Measurements from ENCODE around the gene ITPRIP. TPM values are rescaled to one million over a fixed set of nuclear protein-coding genes. Genes with fewer than 3 reads are reported as not detected.

ITPRIP gene
- total and polyA plus RNA-seq, 4 donors = 21.7 to 44.7 (median 29.9) TPM

- TF ChIP-seq, protein P1, sequence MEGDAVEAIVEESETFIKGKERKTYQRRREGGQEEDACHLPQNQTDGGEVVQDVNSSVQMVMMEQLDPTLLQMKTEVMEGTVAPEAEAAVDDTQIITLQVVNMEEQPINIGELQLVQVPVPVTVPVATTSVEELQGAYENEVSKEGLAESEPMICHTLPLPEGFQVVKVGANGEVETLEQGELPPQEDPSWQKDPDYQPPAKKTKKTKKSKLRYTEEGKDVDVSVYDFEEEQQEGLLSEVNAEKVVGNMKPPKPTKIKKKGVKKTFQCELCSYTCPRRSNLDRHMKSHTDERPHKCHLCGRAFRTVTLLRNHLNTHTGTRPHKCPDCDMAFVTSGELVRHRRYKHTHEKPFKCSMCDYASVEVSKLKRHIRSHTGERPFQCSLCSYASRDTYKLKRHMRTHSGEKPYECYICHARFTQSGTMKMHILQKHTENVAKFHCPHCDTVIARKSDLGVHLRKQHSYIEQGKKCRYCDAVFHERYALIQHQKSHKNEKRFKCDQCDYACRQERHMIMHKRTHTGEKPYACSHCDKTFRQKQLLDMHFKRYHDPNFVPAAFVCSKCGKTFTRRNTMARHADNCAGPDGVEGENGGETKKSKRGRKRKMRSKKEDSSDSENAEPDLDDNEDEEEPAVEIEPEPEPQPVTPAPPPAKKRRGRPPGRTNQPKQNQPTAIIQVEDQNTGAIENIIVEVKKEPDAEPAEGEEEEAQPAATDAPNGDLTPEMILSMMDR (IDR thresholded peaks at IDR 0.05; ENCODE audit: control extremely low read depth, extremely low read depth) = no peak
- Histone ChIP-seq H3K27me3 (ENCODE audit: control insufficient read depth in 3 of 3, insufficient read depth in 3 of 3, low read length in 2 of 3) (peaks cover 0 to 2% (median 2%) of the 10 kb centered on the region in 3 donors), H3K9ac (ENCODE audit: insufficient read depth in 1 of 2, low read length in 2 of 2) (no peak overlapping the region), H3K36me3 (ENCODE audit: control insufficient read depth in 4 of 4, insufficient read depth in 4 of 4, low read length in 4 of 4) (no peaks in the 10 kb centered on the region), H3K9me3 (ENCODE audit: control insufficient read depth in 4 of 4, insufficient read depth in 3 of 4, low read length in 3 of 4) (peaks cover 0 to under 1% (median 0%) of the 10 kb centered on the region in 4 donors), H3K27ac (ENCODE audit: low read depth in 1 of 2, low read length in 1 of 2) (no peak overlapping the region), H3K4me3 (no peak overlapping the region), H3K4me1 (ENCODE audit: control insufficient read depth in 5 of 5, insufficient read depth in 5 of 5, low read length in 5 of 5) (no peaks in the 10 kb centered on the region)
- no peak for DNase-seq
- 86 to 87% methylated on average over 4 of the region's 4 CpGs for WGBS, 2 donors
- ATAC-seq (ENCODE audit: insufficient read depth, low FRiP score) = no peak
Measured at GRCh38 chr10:104376784-104377300, 38.6 kb upstream of the ITPRIP start.

DNA sequence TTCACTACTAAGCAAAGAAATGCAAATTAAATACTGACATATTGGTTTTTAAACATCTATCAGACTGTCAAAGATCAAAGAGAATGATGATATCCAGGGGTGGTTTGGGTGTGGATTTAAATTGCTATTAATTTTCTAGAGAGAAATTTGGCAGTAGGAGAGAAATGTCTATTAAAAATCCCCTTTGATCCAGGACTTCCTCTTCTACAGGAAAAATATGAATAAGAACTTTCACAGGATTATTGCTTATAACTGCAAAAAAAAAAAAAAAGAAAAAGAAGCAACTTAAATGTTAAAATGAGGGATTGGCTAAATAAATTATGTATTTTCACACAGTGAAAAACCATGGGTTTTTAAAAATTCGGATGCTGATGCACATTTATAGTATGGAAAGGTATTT, 36.3 kb upstream of the ITPRIP start:
- ATAC-seq (ENCODE audit: insufficient read depth, low FRiP score) = no peak
- peaks cover 0 to 5% (median 1%) of the 10 kb centered on the region in 4 donors for H3K9me3 ChIP-seq (ENCODE audit: control insufficient read depth in 4 of 4, insufficient read depth in 3 of 4, low read length in 3 of 4)
- H3K27ac ChIP-seq (ENCODE audit: low read depth in 1 of 2, low read length in 1 of 2) = no peak overlapping the region
- H3K27me3 ChIP-seq (ENCODE audit: control insufficient read depth in 3 of 3, insufficient read depth in 3 of 3, low read length in 2 of 3) = peaks cover 0 to 2% (median 2%) of the 10 kb centered on the region in 3 donors
- WGBS, 2 donors = 89 to 96% methylated on average over 1 of the region's 1 CpG
- no peak overlapping the region for H3K9ac ChIP-seq (ENCODE audit: insufficient read depth in 1 of 2, low read length in 2 of 2)
- no peaks in the 10 kb centered on the region for H3K4me1 ChIP-seq (ENCODE audit: control insufficient read depth in 5 of 5, insufficient read depth in 5 of 5, low read length in 5 of 5)
- TF ChIP-seq, protein P1 (IDR thresholded peaks at IDR 0.05; ENCODE audit: control extremely low read depth, extremely low read depth) = no peak
- H3K36me3 ChIP-seq (ENCODE audit: control insufficient read depth in 4 of 4, insufficient read depth in 4 of 4, low read length in 4 of 4) = peaks cover 0 to 6% (median 0%) of the 10 kb centered on the region in 4 donors
- DNase-seq = no peak
- H3K4me3 ChIP-seq = no peak overlapping the region

- peaks cover 0 to 14% (median 0%) of the 10 kb centered on the region in 4 donors for H3K36me3 ChIP-seq (ENCODE audit: control insufficient read depth in 4 of 4, insufficient read depth in 4 of 4, low read length in 4 of 4)
- H3K9ac ChIP-seq (ENCODE audit: insufficient read depth in 1 of 2, low read length in 2 of 2) = no peak overlapping the region
- H3K4me3 ChIP-seq = no peak overlapping the region
- no peak for ATAC-seq (ENCODE audit: insufficient read depth, low FRiP score)
- TF ChIP-seq, protein P1 (IDR thresholded peaks at IDR 0.05; ENCODE audit: control extremely low read depth, extremely low read depth) = no peak
- WGBS, 2 donors = 91 to 94% methylated on average over 6 of the region's 6 CpGs
- no peak for DNase-seq
- H3K27ac ChIP-seq (ENCODE audit: low read depth in 1 of 2, low read length in 1 of 2) = no peak overlapping the region
- H3K9me3 ChIP-seq (ENCODE audit: control insufficient read depth in 4 of 4, insufficient read depth in 3 of 4, low read length in 3 of 4) = peaks cover 0 to 5% (median 1%) of the 10 kb centered on the region in 4 donors
- H3K27me3 ChIP-seq (ENCODE audit: control insufficient read depth in 3 of 3, insufficient read depth in 3 of 3, low read length in 2 of 3) = peaks cover 0 to 2% (median 0%) of the 10 kb centered on the region in 3 donors
- H3K4me1 ChIP-seq (ENCODE audit: control insufficient read depth in 5 of 5, insufficient read depth in 5 of 5, low read length in 5 of 5) = no peaks in the 10 kb centered on the region
Measured at GRCh38 chr10:104371753-104372152, 33.5 kb upstream of the ITPRIP start.

GRCh38 chr10:104368381-104368780, 30.1 kb upstream of the ITPRIP start:
- no peak for ATAC-seq (ENCODE audit: insufficient read depth, low FRiP score)
- no peak overlapping the region for H3K27ac ChIP-seq (ENCODE audit: low read depth in 1 of 2, low read length in 1 of 2)
- H3K4me3 ChIP-seq = no peak overlapping the region
- H3K4me1 ChIP-seq (ENCODE audit: control insufficient read depth in 5 of 5, insufficient read depth in 5 of 5, low read length in 5 of 5) = no peaks in the 10 kb centered on the region
- no peak overlapping the region for H3K9ac ChIP-seq (ENCODE audit: insufficient read depth in 1 of 2, low read length in 2 of 2)
- TF ChIP-seq, protein P1 (IDR thresholded peaks at IDR 0.05; ENCODE audit: control extremely low read depth, extremely low read depth) = no peak
- 63 to 71% methylated on average over 2 of the region's 2 CpGs for WGBS, 2 donors
- H3K36me3 ChIP-seq (ENCODE audit: control insufficient read depth in 4 of 4, insufficient read depth in 4 of 4, low read length in 4 of 4) = peaks cover 0 to 14% (median 0%) of the 10 kb centered on the region in 4 donors
- H3K9me3 ChIP-seq (ENCODE audit: control insufficient read depth in 4 of 4, insufficient read depth in 3 of 4, low read length in 3 of 4) = peaks cover 0 to 5% (median 1%) of the 10 kb centered on the region in 4 donors
- no peak for DNase-seq
- H3K27me3 ChIP-seq (ENCODE audit: control insufficient read depth in 3 of 3, insufficient read depth in 3 of 3, low read length in 2 of 3) = no peaks in the 10 kb centered on the region
